ENCODE measurements around the gene DNAH17.

The DNAH17 gene

GRCh38 chr17:78409191-78409928, 167.8 kb downstream of the DNAH17 start:
- DNase-seq = no peak

GRCh38 chr17:78408476-78409050, 168.6 kb downstream of the DNAH17 start:
- DNase-seq = no peak

GRCh38 chr17:78407387-78408000, 169.7 kb downstream of the DNAH17 start:
- no peak for DNase-seq

- DNase-seq = no peak
Measured at GRCh38 chr17:78406920-78407319, 170.3 kb downstream of the DNAH17 start.

DNA sequence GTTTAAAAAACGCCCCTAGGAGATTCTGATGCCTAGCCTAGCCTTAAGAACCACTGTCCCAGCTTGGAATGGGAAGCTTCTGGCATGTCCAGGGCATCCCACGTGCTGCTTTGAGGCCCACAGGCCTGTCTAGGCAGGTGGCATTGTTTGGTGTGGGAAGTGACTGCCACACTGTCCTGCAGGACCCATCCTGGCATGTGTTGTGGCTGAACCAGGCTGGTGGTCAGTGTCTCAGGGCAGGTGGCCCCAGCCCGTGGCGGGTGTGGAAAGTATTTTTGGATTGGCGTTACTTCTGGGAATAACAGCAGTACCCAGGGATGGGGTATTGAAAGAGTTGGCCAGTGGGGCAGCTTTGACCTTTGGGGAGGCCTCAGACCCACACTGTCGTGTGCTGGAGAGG, 170.8 kb downstream of the DNAH17 start:
- no peak for DNase-seq

DNA sequence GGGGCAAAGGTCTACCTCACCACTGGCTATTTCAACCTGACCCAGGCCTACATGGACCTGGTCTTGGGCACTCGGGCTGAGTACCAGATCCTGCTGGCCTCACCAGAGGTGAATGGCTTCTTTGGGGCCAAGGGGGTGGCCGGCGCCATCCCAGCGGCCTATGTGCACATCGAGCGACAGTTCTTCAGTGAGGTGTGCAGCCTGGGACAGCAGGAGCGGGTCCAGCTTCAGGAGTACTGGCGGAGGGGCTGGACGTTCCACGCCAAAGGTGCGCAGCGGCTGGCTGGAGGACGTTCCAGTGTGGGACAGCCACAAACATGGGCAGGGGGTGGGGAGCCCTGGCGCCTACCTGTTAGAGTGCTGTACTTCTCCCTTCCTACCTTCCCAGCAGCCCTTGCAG, 173.4 kb downstream of the DNAH17 start:
- DNase-seq = no peak

DNA sequence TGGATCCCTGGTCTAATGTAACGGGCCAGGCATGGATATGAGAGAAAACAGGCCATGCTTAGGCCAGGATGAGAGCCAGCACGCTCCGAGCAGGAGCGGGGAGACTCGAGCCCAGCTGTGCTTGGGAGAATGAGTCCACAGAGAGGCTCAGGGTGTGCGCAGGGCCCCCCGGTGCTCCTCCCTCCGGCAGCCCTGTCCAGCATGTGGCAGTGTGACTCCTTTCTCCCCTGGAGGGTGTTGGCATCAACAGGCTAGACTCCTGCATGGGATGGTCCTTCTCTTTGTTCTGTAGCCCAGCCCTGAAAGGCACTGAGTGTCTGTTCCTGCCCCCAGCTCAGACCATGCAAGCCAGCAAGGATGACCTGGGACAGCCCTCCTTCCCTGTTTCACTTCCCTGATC, 175.3 kb downstream of the DNAH17 start:
- no peak for DNase-seq

DNA sequence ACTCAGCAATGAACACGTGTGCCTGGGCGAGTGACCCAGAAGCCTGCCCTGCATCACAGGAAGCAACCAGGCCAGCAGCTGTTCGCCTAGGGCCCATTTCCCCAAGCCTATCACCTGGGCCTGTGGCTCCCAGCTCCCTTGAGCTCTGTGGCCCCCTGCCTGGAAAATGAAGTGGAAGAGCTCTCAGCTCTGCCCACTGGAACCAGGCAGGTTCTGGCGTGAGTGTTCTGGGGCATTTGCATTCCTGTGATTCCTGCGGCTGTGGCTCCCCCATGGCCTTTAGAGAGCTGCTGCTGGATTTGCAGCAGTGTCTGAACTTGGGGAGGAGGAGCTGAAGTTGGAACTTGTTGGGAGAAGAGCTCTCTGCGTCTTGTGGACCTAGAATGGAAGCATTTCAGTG, 175.9 kb downstream of the DNAH17 start:
- DNase-seq = no peak

GRCh38 chr17:78400581-78401240, 176.5 kb downstream of the DNAH17 start:
- DNase-seq = no peak

DNA sequence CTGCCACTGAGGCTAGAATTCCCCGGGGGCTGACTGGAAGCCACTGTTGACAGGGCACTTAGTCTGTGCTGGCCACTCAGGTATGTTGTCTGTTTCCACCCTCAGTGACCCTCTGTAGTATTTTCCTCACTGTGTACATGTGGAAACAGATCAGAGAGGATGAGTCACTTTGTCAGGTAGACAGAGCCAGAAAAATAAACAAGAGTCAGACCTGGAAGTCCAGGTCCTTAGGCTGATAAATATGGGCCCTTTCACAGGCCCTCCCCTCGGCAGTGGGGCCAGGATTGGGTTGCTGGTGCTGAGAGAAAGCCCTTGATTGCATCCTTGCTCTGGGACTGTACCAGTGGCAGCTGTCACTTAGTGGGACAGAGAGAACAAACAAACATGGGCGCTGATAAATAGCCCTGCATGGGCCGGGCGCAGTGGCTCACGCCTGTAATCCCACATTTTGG, 177.5 kb downstream of the DNAH17 start:
- DNase-seq = no peak

- no peak for DNase-seq
Measured at GRCh38 chr17:78399028-78399692, 178.0 kb downstream of the DNAH17 start.

DNA sequence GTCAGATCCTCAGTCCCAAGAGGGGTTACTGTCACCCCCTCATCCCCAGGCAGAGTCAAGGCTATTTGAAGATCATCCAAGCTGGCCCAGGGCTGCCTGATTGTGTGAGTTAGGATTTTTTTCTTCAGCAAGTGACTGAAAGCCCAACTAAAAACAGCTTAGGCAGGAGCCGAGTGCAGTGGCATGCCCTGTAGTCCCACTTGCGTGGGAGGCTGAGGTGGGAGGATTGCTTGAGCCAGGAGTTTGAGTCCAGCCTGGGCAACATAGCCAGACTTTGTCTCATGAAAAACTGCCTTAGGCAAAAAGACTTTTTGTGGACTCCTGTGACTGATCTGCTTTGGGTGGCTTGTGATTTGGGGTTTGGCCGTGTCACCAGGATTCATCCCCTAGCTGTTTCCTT, 178.8 kb downstream of the DNAH17 start:
- no peak for DNase-seq

DNA sequence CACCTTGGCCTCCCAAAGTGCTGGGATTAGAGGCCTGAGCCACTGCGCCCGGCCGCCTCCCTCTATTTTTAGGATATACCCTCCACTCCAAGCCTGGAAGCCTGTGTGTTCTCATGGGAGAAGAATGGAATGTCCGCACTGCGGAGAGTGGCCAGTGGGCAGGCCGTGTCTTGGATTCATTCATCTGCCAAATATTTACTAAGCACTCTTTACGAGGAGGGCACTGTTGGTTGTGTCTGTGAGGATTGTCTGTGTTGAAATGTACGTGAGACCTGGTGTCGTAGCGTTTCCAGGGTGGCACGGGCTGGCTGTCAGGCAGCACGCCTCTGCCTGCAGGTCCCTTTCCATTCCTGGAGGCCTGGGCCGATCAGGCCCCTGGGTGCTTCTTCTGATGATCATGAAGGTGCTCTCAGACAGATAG, 179.5 kb downstream of the DNAH17 start:
- DNase-seq = no peak

GRCh38 chr17:78396441-78397337, 180.5 kb downstream of the DNAH17 start:
- DNase-seq = no peak

DNA sequence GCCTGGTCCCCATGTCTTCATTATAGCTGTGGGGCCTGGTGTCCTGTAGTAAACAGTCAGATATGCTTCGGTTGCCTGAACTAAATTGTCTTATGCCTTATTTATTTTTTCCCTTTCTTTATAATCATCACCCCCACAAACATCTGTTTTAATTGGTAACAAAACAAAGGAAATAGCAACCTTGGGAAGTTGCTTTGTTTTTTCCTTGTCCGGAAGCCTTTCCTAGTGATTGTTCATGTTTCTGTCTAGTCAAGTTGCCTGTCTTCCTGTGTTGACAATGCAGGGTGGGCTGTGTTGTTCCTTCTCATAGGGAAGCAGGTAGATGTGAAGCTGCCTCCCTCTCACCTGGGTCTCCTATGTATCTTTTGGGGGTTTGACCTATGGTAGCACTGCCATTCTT, 182.0 kb downstream of the DNAH17 start:
- DNase-seq = no peak

DNA sequence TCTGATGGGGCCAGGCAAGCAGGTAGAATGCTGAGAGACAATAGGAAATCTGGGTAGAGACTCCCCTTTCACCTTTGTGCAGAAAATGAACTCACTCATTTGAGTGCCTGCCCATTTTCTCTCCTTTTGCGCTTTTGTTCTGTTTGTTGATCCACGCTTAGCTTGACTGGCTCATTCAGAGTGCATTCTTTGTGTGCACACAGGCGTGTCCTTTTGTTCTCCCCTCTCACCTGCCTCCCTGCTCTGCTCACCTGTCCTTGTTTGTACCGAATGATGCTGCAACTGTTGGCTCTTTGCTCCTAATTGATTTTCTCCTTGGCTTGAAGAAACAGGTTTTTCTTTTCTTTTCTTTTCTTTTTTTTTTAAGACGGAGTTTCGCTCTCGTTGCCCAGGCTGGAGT, 183.0 kb downstream of the DNAH17 start:
- DNase-seq = no peak

- DNase-seq = no peak
Measured at GRCh38 chr17:78393575-78393974, 183.6 kb downstream of the DNAH17 start.

DNA sequence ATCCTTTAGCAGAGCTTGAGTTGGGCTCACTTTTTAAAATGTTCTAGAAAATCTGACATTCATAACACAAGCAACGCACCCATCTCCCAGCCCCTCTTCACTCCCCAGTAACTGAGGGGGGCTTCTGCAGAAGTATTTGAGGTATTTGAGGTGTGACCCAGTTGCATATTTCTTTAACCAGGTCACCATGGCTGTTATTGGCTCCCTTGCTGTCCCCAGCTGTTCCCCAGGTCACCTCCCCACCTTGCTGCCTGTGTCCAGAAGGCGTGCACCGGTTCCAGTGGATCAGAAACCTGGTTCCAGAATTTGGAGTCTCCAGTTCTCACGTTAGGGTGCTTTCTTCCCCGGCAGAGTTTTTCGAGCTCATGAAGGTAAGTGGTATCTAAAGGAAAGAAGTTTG, 184.9 kb downstream of the DNAH17 start:
- no peak for DNase-seq

DNA sequence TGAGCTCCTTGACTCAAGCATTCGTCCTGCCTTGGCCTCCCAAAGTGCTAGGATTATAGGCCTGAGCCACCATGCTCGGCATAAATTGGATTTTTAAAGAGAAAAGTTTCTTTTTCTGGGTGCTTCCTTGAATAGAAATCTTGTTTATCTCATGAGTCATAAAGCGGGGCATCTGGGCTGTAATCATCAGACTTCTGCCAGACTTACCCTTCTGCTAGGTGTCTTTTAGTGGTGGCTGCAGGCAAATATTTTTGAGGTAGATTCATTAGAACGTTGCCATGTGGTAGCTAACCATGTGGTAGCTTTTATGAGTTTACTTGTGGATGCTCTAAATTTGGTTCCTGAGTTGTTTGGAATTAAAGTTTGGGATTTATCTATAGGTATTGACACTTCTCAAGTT, 185.4 kb downstream of the DNAH17 start:
- no peak for DNase-seq

DNA sequence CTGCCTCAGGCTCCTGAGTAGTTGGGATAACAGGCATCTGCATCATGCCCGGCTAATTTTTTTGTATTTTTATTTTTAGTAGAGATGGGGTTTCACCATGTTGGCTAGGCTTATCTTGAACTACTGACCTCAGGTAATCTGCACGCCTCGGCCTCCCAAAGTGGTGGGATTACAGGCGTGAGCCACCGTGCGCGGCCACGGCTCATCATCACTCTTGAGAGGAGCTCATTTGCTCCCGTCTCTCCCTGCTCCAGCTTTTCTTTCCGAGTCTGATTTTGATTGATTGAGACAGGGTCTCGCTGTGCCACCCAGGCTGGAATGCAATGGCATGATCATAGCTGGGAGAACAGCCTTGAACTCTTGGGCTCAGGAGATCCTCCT, 186.2 kb downstream of the DNAH17 start:
- DNase-seq = no peak

DNA sequence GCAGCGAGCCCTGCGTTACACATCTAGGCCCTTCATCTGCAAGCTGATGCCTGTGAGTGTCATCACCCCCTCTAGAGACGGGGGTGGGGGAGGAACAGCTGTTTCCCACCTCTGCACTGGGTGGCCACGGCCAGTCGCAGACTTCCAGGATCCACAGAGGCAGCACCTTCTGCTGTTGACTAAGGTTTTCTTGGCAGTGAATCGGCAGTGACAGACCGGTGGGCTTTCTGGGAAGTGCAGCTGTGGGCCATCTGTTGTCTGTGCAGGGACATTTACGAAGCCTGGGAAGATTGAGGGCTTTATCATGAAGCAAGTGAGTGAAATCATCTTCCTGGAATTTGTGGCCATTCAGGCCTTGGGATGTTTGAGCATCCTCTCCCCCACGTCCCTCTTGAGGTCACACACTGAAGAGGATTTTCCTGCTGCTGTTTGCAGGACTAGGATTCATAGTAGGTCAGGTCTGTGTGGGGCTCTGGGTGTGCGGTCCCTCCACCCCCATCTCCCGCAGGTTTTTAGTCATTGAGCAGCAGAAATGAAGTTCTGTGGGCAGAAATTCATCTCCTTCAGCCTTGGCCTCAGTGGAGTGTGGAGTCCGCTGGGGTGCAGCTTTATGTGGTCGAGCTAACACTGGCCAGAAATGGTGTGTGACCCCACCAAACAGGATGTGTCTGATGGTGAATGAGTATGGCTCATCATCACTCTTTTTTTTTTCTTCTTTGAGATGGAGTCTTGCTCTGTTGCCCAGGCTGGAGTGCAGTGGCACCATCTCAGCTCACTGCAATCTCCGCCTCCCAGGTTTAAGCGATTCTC, 186.8 kb downstream of the DNAH17 start:
- no peak for DNase-seq
